ENCODE data around the gene DMGDH. TPM values are rescaled to one million over a fixed set of nuclear protein-coding genes. Genes with fewer than 3 reads are reported as not detected.
A peak's percentile ranks its signal among the peaks of the same experiment; 100 is the strongest.

DMGDH gene
- total RNA-seq, 1 donor from 2014 or later: 0.48 TPM

GRCh38 chr5:79109527-79110492, 40.3 kb upstream of the DMGDH start:
- no peak overlapping the region for H3K4me3 Mint-ChIP-seq
- H3K36me3 Mint-ChIP-seq: peaks cover 3% of the 10 kb centered on the region
- peaks cover 80% of the 10 kb centered on the region for H3K27me3 Mint-ChIP-seq
- TF ChIP-seq, protein P1, sequence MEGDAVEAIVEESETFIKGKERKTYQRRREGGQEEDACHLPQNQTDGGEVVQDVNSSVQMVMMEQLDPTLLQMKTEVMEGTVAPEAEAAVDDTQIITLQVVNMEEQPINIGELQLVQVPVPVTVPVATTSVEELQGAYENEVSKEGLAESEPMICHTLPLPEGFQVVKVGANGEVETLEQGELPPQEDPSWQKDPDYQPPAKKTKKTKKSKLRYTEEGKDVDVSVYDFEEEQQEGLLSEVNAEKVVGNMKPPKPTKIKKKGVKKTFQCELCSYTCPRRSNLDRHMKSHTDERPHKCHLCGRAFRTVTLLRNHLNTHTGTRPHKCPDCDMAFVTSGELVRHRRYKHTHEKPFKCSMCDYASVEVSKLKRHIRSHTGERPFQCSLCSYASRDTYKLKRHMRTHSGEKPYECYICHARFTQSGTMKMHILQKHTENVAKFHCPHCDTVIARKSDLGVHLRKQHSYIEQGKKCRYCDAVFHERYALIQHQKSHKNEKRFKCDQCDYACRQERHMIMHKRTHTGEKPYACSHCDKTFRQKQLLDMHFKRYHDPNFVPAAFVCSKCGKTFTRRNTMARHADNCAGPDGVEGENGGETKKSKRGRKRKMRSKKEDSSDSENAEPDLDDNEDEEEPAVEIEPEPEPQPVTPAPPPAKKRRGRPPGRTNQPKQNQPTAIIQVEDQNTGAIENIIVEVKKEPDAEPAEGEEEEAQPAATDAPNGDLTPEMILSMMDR (conservative IDR thresholded peaks at IDR 0.05): peak; percentile 67
- H3K27ac Mint-ChIP-seq: no peak overlapping the region
- DNase-seq (ENCODE audit: extremely low spot score, unreplicated experiment): no peak
- H3K9me3 Mint-ChIP-seq: no peaks in the 10 kb centered on the region
- H3K4me1 Mint-ChIP-seq (ENCODE audit: unreplicated experiment): peaks cover 10% of the 10 kb centered on the region

- Mint-ChIP-seq H3K4me1 (ENCODE audit: unreplicated experiment) (peaks cover 10% of the 10 kb centered on the region), H3K4me3 (no peak overlapping the region), H3K27ac (no peak overlapping the region), H3K36me3 (peaks cover 3% of the 10 kb centered on the region), H3K27me3 (peaks cover 72% of the 10 kb centered on the region), H3K9me3 (no peaks in the 10 kb centered on the region)
- DNase-seq (ENCODE audit: extremely low spot score, unreplicated experiment): no peak
- TF ChIP-seq, protein P1 (conservative IDR thresholded peaks at IDR 0.05): no peak
Observed at GRCh38 chr5:79108792-79109191, 39.3 kb upstream of the DMGDH start.

DNA sequence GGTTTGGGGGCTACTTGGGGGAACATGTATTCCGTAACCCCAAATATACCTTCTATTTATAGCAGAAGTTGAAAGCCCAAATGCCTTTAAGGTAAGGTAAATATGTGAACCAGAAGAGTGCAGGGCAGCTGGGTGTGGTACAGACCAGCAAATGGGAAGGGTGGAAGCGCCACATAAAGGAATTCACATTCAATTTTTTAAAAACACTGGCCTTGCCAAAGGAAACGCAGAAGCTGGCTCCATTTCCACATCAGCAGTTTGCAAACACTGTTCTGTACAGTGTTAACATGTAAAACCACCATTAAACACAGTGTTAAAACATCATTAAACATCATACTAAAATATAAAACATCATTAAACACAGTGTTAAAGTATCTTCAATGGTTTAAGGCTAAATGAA, 38.6 kb upstream of the DMGDH start:
- Mint-ChIP-seq H3K27me3 (peaks cover 65% of the 10 kb centered on the region), H3K27ac (no peak overlapping the region), H3K36me3 (peaks cover 3% of the 10 kb centered on the region), H3K9me3 (no peaks in the 10 kb centered on the region), H3K4me1 (ENCODE audit: unreplicated experiment) (peaks cover 10% of the 10 kb centered on the region), H3K4me3 (no peak overlapping the region)
- DNase-seq (ENCODE audit: extremely low spot score, unreplicated experiment): no peak
- TF ChIP-seq, protein P1 (conservative IDR thresholded peaks at IDR 0.05): no peak

DNA sequence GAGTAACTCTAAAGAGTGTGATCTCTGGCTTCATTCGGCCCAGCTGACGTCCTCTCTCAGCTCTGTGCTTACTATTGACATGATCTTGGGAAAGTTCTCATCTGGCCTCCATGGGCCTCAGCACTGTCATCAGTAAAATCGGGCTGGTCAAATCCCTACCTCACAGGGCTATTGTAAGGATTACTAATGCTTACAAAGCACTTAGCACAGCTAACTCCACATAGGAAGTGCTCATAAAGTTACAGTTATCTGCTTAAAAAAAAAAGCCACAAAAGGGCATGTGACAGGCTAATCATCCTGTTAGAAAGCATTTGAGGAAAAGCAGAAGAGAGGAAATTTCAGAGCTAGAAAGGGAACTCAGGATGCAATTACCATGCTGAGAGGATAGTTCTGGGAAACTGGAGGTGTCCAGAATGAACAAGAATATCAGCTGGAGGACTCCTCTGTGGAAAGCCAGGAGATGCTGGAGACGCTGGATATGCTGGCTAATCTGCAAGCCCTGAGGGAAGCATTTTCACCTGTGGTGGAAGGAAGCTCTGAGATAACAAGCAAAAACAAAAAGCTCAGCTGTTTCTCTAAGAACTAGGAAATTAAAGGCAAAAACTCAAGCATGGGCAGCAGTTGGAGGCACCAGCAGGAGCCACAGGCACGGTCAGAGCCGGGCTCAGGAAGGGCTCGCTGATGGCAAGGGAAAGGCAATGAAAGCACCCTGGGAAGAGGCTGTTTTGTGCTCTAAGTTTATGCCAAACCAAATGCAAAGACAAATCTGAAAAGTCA, 37.7 kb upstream of the DMGDH start:
- Mint-ChIP-seq H3K4me3 (no peak overlapping the region), H3K4me1 (ENCODE audit: unreplicated experiment) (peaks cover 10% of the 10 kb centered on the region), H3K36me3 (no peaks in the 10 kb centered on the region), H3K27me3 (peaks cover 56% of the 10 kb centered on the region), H3K27ac (no peak overlapping the region), H3K9me3 (no peaks in the 10 kb centered on the region)
- DNase-seq (ENCODE audit: extremely low spot score, unreplicated experiment): no peak
- TF ChIP-seq, protein P1 (conservative IDR thresholded peaks at IDR 0.05): no peak

GRCh38 chr5:79105868-79106267, 36.4 kb upstream of the DMGDH start:
- H3K27me3 Mint-ChIP-seq: peaks cover 43% of the 10 kb centered on the region
- no peak overlapping the region for H3K27ac Mint-ChIP-seq
- no peak for DNase-seq (ENCODE audit: extremely low spot score, unreplicated experiment)
- H3K9me3 Mint-ChIP-seq: no peaks in the 10 kb centered on the region
- peaks cover 7% of the 10 kb centered on the region for H3K4me1 Mint-ChIP-seq (ENCODE audit: unreplicated experiment)
- TF ChIP-seq, protein P1 (conservative IDR thresholded peaks at IDR 0.05): peak; percentile 27
- no peaks in the 10 kb centered on the region for H3K36me3 Mint-ChIP-seq
- H3K4me3 Mint-ChIP-seq: no peak overlapping the region
